Caco-2 (cell line): ENCODE data around the gene RAB3IL1. TPM values are rescaled to one million over a fixed set of nuclear protein-coding genes. Genes with fewer than 3 reads are reported as not detected.

Source experiments
- BruUV-seq: library from RNA; stranded (reverse); fragments of 400-500 nt; replicated peaks from 2 replicates; lab custom pipeline; 2021; lab: Mats Ljungman, UMichigan
- CTCF ChIA-PET: fragments of 300-600 bp; sonication (Branson Sonifier 250); formaldehyde crosslinking; loops from one replicate; lab custom pipeline; 2022; ENCODE audit warnings: antibody characterized with exemption; lab: Charles Lee
- POLR2A ChIA-PET: fragments of 300-600 bp; sonication (Branson Sonifier 250); formaldehyde crosslinking; loops from one replicate; lab custom pipeline; 2022; ENCODE audit warnings: antibody characterized with exemption; lab: Charles Lee
- DNase-seq, 2 experiments: peaks; one replicate each; pipeline versions ENCODE4 v3.0.0 to v3.0.0-alpha.2; 2020 to 2022
- H3K27me3 ChIP-seq: replicated peaks from 2 replicates; pipeline ENCODE4 v1.6.0; 2011; ENCODE audit warnings: low read length; ENCODE audit not compliant: control insufficient read depth, insufficient read depth
- H3K36me3 ChIP-seq: 2 replicates; pipeline ENCODE4 v1.5.1; 2011; ENCODE audit warnings: low read length; ENCODE audit not compliant: control insufficient read depth, insufficient read depth
- H3K4me1 ChIP-seq: fragments of 250-450 bp; sonication (Bioruptor Pico); 2 replicates; pipeline ENCODE4 v1.5.1; 2020; ENCODE audit warnings: mild to moderate bottlenecking
- H3K4me3 ChIP-seq: 2 replicates; pipeline ENCODE4 v1.5.1; 2011; ENCODE audit warnings: low read depth, mild to moderate bottlenecking, control low read depth, low read length
- H3K9me3 ChIP-seq: fragments of 250-450 bp; sonication (Bioruptor Pico); 2 replicates; pipeline ENCODE4 v1.5.1; 2020; ENCODE audit warnings: mild to moderate bottlenecking, moderate library complexity
- H3K27ac Mint-ChIP-seq: one replicate; pipeline ENCODE4 v1.8.0; 2022; ENCODE audit warnings: mixed read lengths; ENCODE audit not compliant: unreplicated experiment
- H3K27me3 Mint-ChIP-seq: one replicate; pipeline ENCODE4 v1.8.0; 2022; ENCODE audit warnings: mixed read lengths; ENCODE audit not compliant: insufficient read depth, unreplicated experiment
- H3K36me3 Mint-ChIP-seq: one replicate; pipeline ENCODE4 v1.8.0; 2022; ENCODE audit warnings: mild to moderate bottlenecking, mixed read lengths; ENCODE audit not compliant: insufficient read depth, unreplicated experiment
- H3K4me1 Mint-ChIP-seq: one replicate; pipeline ENCODE4 v1.8.0; 2022; ENCODE audit warnings: low read depth, mixed read lengths; ENCODE audit not compliant: unreplicated experiment
- H3K4me3 Mint-ChIP-seq: one replicate; pipeline ENCODE4 v1.8.0; 2022; ENCODE audit warnings: mild to moderate bottlenecking, moderate library complexity, mixed read lengths; ENCODE audit not compliant: unreplicated experiment
- H3K9me3 Mint-ChIP-seq: one replicate; pipeline ENCODE4 v1.8.0; 2022; ENCODE audit warnings: mixed read lengths; ENCODE audit not compliant: unreplicated experiment
- CTCF ChIP-seq, 2 experiments: fragments of 200-600 bp in 1 of 2; IDR thresholded peaks; 1 replicate in 1 of 2; 2 replicates in 1 of 2; pipeline versions ENCODE4 v1.5.1 to v1.8.0; 2011 to 2022; ENCODE audit warnings: antibody characterized with exemption in 1 of 2, control low read depth in 1 of 2, inconsistent platforms in 1 of 2, low read depth in 1 of 2, low read length in 1 of 2, mild to moderate bottlenecking in 1 of 2, moderate library complexity in 1 of 2; ENCODE audit not compliant: insufficient read depth in 1 of 2, severe bottlenecking in 1 of 2, unreplicated experiment in 1 of 2
- intact Hi-C: fragments of 100-400 bp; cut with micrococcal nuclease; formaldehyde crosslinking; loops from one replicate; pipeline ENCODE4 v1.10.0; 2022; ENCODE audit not compliant: unreplicated experiment
- total RNA-seq: library from RNA; stranded (reverse); gene quantifications from 2 replicates; pipeline ENCODE4 v1.2.3, GENCODE V29; 2022

The RAB3IL1 gene
- total RNA-seq, 1 experiment from 2014 or later = 10.6 TPM

- intact Hi-C loops = no loop called here
- no peaks in the 10 kb centered on the region for H3K36me3 Mint-ChIP-seq
- Histone ChIP-seq H3K27me3 (no peaks in the 10 kb centered on the region), H3K4me1 (no peaks in the 10 kb centered on the region), H3K4me3 (no peak overlapping the region), H3K9me3 (peaks cover 5% of the 10 kb centered on the region; the same call in 1 of the 2 replicates), H3K36me3 (no peaks in the 10 kb centered on the region)
- no peak for TF ChIP-seq CTCF (IDR thresholded peaks at IDR 0.05; ENCODE audit: insufficient read depth in 1 of 2, low read depth in 1 of 2, low read length in 1 of 2, severe bottlenecking in 1 of 2, unreplicated experiment in 1 of 2)
- BruUV-seq = no TSS peak
- ChIA-PET POLR2A (no interaction called here), CTCF (no interaction called here)
- H3K4me1 Mint-ChIP-seq = no peaks in the 10 kb centered on the region
- no peak for DNase-seq
- no peak overlapping the region for H3K4me3 Mint-ChIP-seq
- H3K9me3 Mint-ChIP-seq = peaks cover 23% of the 10 kb centered on the region
- peaks cover 8% of the 10 kb centered on the region for H3K27me3 Mint-ChIP-seq
- H3K27ac Mint-ChIP-seq = no peak overlapping the region
Measured at GRCh38 chr11:61940466-61940865, 23.1 kb upstream of the RAB3IL1 start.

GRCh38 chr11:61935861-61936260 is 18.5 kb upstream of the RAB3IL1 start:
- Mint-ChIP-seq H3K27me3 (peaks cover 8% of the 10 kb centered on the region), H3K4me3 (no peak overlapping the region), H3K27ac (no peak overlapping the region), H3K9me3 (peaks cover 35% of the 10 kb centered on the region), H3K36me3 (no peaks in the 10 kb centered on the region), H3K4me1 (no peaks in the 10 kb centered on the region)
- H3K9me3 ChIP-seq = peaks cover 12% of the 10 kb centered on the region; the same call in 1 of the 2 replicates
- TF ChIP-seq CTCF (IDR thresholded peaks at IDR 0.05; ENCODE audit: insufficient read depth in 1 of 2, low read depth in 1 of 2, low read length in 1 of 2, severe bottlenecking in 1 of 2, unreplicated experiment in 1 of 2) = no peak
- CTCF ChIA-PET = no interaction called here
- no peaks in the 10 kb centered on the region for H3K36me3 ChIP-seq
- BruUV-seq = no TSS peak
- intact Hi-C loops = no loop called here
- no peaks in the 10 kb centered on the region for H3K4me1 ChIP-seq
- POLR2A ChIA-PET = no interaction called here
- DNase-seq = no peak
- no peak overlapping the region for H3K4me3 ChIP-seq
- H3K27me3 ChIP-seq = no peaks in the 10 kb centered on the region

- no peak for DNase-seq
- POLR2A ChIA-PET = no interaction called here
- H3K4me1 ChIP-seq = no peaks in the 10 kb centered on the region
- BruUV-seq = no TSS peak
- 0 out of 2 replicates have a peak, but pooled peaks cover 7% of the 10 kb centered on the region for H3K9me3 ChIP-seq
- intact Hi-C loops = no loop called here
- no peak overlapping the region for H3K4me3 ChIP-seq
- H3K27me3 ChIP-seq = no peaks in the 10 kb centered on the region
- H3K27ac Mint-ChIP-seq = no peak overlapping the region
- no peaks in the 10 kb centered on the region for H3K36me3 Mint-ChIP-seq
- CTCF ChIA-PET = interaction anchor here (1.0 kb wide), 1 partner anchor 32 kb away, joined by 4 read pairs; no protein-coding TSS in a partner anchor
- no peak overlapping the region for H3K4me3 Mint-ChIP-seq
- H3K36me3 ChIP-seq = no peaks in the 10 kb centered on the region
- TF ChIP-seq CTCF (IDR thresholded peaks at IDR 0.05; ENCODE audit: insufficient read depth in 1 of 2, low read depth in 1 of 2, low read length in 1 of 2, severe bottlenecking in 1 of 2, unreplicated experiment in 1 of 2) = no peak
- H3K27me3 Mint-ChIP-seq = no peaks in the 10 kb centered on the region
- peaks cover 16% of the 10 kb centered on the region for H3K9me3 Mint-ChIP-seq
- H3K4me1 Mint-ChIP-seq = no peaks in the 10 kb centered on the region
Measured at GRCh38 chr11:61930933-61931332, 13.6 kb upstream of the RAB3IL1 start.
